HG03060 (cell line): ENCODE measurements around the gene CCDC97.

Experiments
- ATAC-seq: cut with Tn5 transposase; IDR thresholded peaks from one replicate; pipeline ENCODE4 v1.9.1; 2021; ENCODE audit warnings: low read depth, moderate number of reproducible peaks; ENCODE audit not compliant: unreplicated experiment

CCDC97 gene

GRCh38 chr19:41318696-41319499, 8.9 kb downstream of the CCDC97 start:
- no peak for ATAC-seq

DNA sequence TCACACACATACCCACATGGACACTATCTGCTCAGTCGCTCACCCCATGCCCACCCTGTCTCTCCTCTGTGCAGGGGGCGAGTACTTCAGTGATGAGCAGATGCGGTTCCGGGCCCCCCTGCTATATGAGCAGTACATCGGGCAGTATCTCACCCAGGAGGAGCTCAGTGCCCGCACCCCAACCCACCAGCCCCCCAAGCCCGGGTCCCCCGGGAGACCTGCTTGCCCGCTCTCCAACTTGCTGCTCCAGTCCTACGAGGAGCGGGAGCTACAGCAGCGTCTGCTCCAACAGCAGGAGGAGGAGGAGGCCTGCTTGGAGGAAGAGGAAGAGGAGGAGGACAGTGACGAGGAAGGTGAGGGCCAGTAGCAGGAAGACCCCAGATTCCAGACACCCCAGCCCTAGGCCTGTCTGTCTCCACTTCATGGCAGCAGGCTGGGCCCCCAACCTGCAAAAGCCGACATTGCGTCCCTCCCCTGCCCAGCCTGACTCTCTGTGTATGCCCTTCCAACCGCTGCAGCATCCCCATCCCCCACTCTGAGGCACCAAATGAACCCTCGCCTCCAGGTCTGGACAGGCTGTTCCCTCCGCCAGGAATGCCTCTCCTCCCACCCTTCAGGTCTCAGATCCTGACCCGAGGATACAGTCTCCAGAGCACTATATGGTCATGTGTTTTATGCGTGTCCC, 9.7 kb downstream of the CCDC97 start:
- ATAC-seq, result no peak

GRCh38 chr19:41320185-41320518, 10.2 kb downstream of the CCDC97 start:
- ATAC-seq, result no peak

- no peak for ATAC-seq
These were observed 10.6 kb downstream of the CCDC97 start for GRCh38 chr19:41320568-41320967.

DNA sequence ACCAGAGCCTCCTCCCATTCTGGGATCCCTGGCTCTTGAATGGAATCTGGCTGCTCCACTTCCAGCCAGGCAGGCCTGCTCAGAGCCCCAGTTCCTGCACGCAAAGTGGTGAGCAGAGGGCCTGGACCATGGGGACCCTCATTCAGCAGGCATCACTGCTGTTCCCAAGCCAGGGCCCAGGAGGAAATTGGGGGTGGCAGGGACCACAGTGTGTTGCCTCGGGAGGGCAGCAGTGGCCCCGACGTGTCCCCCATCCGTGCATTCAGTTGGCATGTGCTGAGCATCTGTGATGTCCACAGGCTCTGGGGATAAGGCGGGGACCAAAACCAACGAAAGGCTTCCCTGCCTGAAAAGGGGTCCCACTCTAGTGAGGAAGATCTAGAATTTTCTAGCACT, 11.2 kb downstream of the CCDC97 start:
- no peak for ATAC-seq

DNA sequence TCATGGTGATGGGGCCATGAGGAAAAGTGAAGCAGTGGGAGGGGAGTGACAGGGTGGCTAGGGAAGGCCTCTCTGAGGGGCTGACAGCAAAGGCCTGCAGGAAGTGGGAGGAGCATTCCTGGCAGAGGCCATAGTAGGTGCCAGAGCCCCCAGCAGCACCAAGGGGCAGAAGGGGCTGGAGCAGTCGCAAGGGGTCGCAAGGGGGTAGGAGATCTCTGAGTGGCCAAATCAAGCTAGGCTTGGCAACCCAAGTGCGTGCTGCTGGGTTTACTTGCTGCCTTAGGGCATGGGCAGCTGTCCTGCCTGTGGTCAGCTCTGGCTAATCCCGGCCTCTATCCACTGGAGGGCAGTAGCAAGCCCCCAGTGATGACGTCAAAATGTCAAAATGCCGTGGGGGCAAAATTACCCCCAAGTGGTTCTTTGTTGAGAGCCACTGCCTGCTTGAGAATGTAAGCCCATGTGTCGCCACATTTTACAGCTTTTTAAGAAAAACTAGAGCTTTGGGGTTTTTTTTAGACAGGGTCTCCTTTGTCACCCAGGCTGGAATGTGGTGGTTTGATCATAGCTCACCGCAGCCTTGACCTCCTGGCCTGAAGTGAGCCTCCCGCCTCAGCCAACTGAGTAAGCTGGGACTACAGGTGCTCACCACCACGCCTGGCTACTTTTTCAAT, 11.8 kb downstream of the CCDC97 start:
- ATAC-seq, result no peak

DNA sequence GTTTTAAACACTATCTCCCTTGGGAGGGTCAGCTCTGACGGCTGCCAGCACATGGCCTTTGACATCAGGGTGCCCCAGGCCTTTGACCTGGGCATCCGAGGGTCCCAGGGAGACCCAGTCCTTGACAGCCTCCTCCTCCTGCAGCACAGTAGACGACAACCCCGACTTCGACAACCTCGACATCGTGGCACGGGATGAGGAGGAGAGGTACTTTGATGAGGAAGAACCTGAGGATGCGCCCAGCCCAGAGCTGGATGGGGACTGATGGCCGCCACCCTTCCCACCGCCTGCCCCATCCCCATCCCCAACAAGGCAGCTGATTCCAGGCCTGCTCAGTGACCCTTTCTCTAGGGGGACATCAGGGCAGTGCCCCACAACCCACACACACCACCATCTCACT, 12.5 kb downstream of the CCDC97 start:
- no peak for ATAC-seq

DNA sequence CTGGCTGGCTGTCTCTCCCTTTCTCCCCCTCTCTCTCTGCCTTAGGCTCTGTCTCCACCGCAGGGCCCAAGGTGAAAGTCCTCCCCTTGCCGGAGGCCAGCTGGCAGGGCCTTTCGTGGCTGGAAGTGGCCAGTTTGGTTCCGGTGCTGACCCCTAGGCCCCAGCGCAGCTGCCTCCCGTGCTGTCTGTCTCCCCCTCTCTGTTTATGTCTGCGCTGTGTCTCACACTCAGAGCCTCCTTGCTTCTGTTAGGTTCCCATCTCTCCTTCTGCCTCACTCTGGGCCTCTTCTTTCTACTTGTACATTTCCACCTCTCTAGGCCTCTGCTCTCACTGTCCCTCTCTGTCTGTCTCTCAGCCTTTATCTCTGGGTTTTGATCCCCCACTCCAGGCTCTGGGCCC, 13.1 kb downstream of the CCDC97 start:
- no peak for ATAC-seq

- ATAC-seq, result no peak
These were observed 13.6 kb downstream of the CCDC97 start for GRCh38 chr19:41323430-41324125.

DNA sequence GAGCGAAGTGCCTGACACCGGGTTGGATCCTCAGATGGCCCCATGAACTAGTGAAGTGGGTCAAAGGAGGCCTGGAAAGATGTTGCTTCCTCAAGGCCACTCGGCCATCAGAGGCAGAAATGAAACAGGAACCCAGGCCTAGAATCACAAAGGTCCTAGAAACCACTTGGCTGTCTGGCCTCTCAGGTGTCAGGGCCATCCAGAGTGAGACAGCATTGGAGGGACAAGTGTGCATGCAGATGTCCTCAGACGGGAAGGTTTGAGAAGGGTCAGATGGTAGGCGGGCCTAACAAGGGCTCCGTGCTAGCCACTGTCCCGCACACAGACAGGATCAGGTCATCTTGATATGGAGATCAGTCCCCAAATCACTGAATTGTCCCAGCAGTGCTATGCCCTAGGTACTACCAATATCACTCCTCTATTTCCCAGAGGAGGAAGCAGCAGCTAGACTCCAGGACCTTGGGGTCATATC, 14.3 kb downstream of the CCDC97 start:
- no peak for ATAC-seq

DNA sequence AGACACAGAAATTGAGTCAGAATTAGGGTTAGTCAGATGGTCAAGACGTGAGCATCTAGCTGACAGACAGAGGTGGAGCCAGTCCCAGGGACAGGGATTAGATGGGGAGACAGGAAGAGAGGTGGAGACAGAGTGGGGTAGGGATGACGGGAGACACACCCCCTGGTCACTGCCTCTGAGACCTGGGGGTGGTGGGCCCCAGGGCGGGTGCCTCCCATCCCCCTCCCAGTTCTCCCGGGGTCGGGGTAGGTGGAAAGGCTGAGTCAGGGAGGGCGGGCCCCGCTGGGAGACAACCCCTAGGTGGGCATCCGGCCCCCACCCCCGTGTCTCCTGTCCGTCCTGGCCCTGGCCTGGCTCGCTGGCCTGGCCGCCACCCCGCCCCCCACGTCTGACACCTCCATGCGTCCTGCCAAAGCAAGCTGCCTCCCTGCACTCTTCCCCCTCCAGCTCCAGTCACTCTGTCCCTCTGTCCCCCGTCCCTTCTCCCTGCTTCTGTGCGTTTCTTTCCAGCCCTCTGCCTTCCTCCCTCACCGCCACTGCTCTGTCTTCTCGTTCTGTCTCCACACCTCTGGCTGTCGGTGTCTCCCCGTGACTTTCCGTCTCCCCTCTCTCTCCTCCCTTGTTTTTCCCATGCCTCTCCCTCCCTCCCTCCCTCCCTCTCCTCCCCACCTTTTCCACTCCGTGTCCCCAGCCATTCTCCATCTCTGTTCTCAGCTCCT, 15.1 kb downstream of the CCDC97 start:
- no peak for ATAC-seq

DNA sequence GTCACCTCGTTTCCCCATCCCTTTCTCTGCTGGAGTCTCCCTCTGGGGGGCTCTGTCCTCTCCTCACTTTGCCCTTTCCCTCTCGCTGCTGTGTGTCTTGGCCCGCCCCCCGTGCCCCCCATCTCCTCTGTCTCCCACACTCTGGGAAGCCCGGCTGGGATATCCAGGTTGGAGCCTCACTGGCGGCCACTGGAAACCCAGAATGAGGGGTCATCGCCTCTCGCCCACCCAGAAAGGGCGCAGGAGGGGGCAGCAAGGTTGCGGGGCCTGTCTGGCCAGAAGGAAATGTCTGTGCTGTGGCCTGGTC, 15.6 kb downstream of the CCDC97 start:
- no peak for ATAC-seq

- ATAC-seq, result no peak
These were observed 16.2 kb downstream of the CCDC97 start for GRCh38 chr19:41325947-41326706.

- ATAC-seq, result no peak
These were observed 17.2 kb downstream of the CCDC97 start for GRCh38 chr19:41327076-41327575.

GRCh38 chr19:41327576-41328156, 17.7 kb downstream of the CCDC97 start:
- no peak for ATAC-seq

- ATAC-seq, result no peak
These were observed 18.3 kb downstream of the CCDC97 start for GRCh38 chr19:41328157-41328841.

GRCh38 chr19:41328842-41329225, 18.9 kb downstream of the CCDC97 start:
- ATAC-seq, result no peak

DNA sequence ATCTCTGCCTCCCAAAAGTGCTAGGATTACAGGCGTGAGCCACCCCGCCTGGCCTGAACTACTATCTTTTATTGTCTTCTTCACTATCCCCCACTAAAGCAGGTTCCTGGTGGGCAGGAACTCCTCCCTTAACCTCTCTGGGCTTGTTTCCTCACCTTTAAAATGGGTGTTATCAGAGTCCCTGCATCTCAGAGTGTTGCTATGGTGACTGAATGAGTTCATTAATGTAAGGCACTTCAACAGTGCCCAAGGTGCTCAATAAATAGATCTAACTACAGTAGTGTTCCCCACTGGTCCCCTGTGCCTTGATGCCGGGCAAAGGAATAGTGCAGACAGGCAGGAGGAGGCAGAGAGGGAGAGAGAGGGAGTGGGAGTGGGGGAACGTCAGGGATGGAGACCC, 20.5 kb downstream of the CCDC97 start:
- ATAC-seq, result no peak
